Activated CD8-positive, alpha-beta T cell treated with anti-CD3 and anti-CD28 coated beads, Interleukin-2, amount 10 ng/mL, durations not matched to agents 7 days and 5 days (primary cell): ENCODE measurements around the gene SHMT1. TPM values are rescaled to one million over a fixed set of nuclear protein-coding genes. Genes with fewer than 3 reads are reported as not detected.
A peak's percentile ranks its signal among the peaks of the same experiment; 100 is the strongest.
"Not testable (repeated sequence)": the region's sequence is repeated elsewhere in the genome, so short reads cannot be mapped to it uniquely, and the experiment has no call there.

Source experiments
- ATAC-seq: fragments of 150-1000 bp; cut with Tn5 transposase; one replicate; pipeline ENCODE4 v1.10.0; 2021; ENCODE audit warnings: moderate library complexity
- CTCF ChIA-PET: fragments of 350-600 bp; sonication (Branson Sonifier 250); formaldehyde crosslinking; loops from one replicate; lab custom pipeline; 2021; ENCODE audit warnings: antibody characterized with exemption; lab: Charles Lee
- POLR2A ChIA-PET: fragments of 350-600 bp; sonication (Branson Sonifier 250); formaldehyde crosslinking; loops from one replicate; lab custom pipeline; 2021; ENCODE audit warnings: antibody characterized with exemption; lab: Charles Lee
- DNase-seq: peaks from one replicate; pipeline ENCODE4 v3.0.0-alpha.2; 2020
- H3K27ac Mint-ChIP-seq: one replicate; pipeline ENCODE4 v1.8.0; 2021; ENCODE audit warnings: mild to moderate bottlenecking, mixed read lengths
- H3K27me3 Mint-ChIP-seq: one replicate; pipeline ENCODE4 v1.8.0; 2021; ENCODE audit warnings: low read depth, mixed read lengths
- H3K36me3 Mint-ChIP-seq: one replicate; pipeline ENCODE4 v1.8.0; 2021; ENCODE audit warnings: low read depth, mixed read lengths
- H3K4me1 Mint-ChIP-seq: one replicate; pipeline ENCODE4 v1.8.0; 2021; ENCODE audit warnings: low read depth, mixed read lengths
- H3K4me3 Mint-ChIP-seq: one replicate; pipeline ENCODE4 v1.8.0; 2021; ENCODE audit warnings: mild to moderate bottlenecking, mixed read lengths
- H3K9me3 Mint-ChIP-seq: one replicate; pipeline ENCODE4 v1.8.0; 2022; ENCODE audit warnings: mixed read lengths; ENCODE audit not compliant: insufficient read depth
- total RNA-seq, 2 experiments: library from RNA; stranded (reverse); gene quantifications; one replicate each; pipeline ENCODE4 v1.2.3, GENCODE V29; 2021

SHMT1 gene
- total RNA-seq, 2 experiments from 2014 or later = 60.7 to 61.8 TPM

- Mint-ChIP-seq H3K27ac (peak overlapping the region; percentile 98), H3K4me1 (peaks cover 65% of the 10 kb centered on the region), H3K9me3 (no peaks in the 10 kb centered on the region), H3K4me3 (peak overlapping the region; percentile 84), H3K27me3 (no peaks in the 10 kb centered on the region), H3K36me3 (peaks cover 64% of the 10 kb centered on the region)
- DNase-seq (peak; percentile 29), ATAC-seq (peak; percentile 13)
- ChIA-PET CTCF (interaction anchor here (0.8 to 1.0 kb wide), 2 partner anchors 104 to 312 kb away, joined by 3 read pairs; no protein-coding TSS in a partner anchor), POLR2A (interaction anchor here (0.7 to 0.9 kb wide), 3 partner anchors 14 to 993 kb away, joined by 3 to 5 read pairs (median 3); no protein-coding TSS in a partner anchor)
Measured at GRCh38 chr17:18314059-18314730, 49.2 kb downstream of the SHMT1 start.

- POLR2A ChIA-PET = no interaction called here
- no peak for DNase-seq
- CTCF ChIA-PET = no interaction called here
- no peaks in the 10 kb centered on the region for H3K9me3 Mint-ChIP-seq
- no peak overlapping the region for H3K27ac Mint-ChIP-seq
- ATAC-seq = no peak
- H3K36me3 Mint-ChIP-seq = peaks cover 56% of the 10 kb centered on the region
- no peaks in the 10 kb centered on the region for H3K27me3 Mint-ChIP-seq
- H3K4me1 Mint-ChIP-seq = peaks cover 30% of the 10 kb centered on the region
- no peak overlapping the region for H3K4me3 Mint-ChIP-seq
Measured at GRCh38 chr17:18309202-18309601, 54.1 kb downstream of the SHMT1 start.

- H3K27ac Mint-ChIP-seq, DNase-seq, H3K4me3 Mint-ChIP-seq, CTCF ChIA-PET, H3K27me3 Mint-ChIP-seq, H3K4me1 Mint-ChIP-seq, H3K9me3 Mint-ChIP-seq, POLR2A ChIA-PET, ATAC-seq: not testable (repeated sequence)
- peaks cover 52% of the 10 kb centered on the region for H3K36me3 Mint-ChIP-seq
Measured at GRCh38 chr17:18303206-18303605, 60.1 kb downstream of the SHMT1 start.

- Mint-ChIP-seq H3K27me3 (no peaks in the 10 kb centered on the region), H3K36me3 (peaks cover 50% of the 10 kb centered on the region), H3K4me3 (no peak overlapping the region), H3K27ac (no peak overlapping the region), H3K9me3 (no peaks in the 10 kb centered on the region), H3K4me1 (no peaks in the 10 kb centered on the region)
- ChIA-PET POLR2A (interaction anchor here (1.0 kb wide), 1 partner anchor 11 kb away, joined by 3 read pairs; no protein-coding TSS in a partner anchor), CTCF (no interaction called here)
- no peak for DNase-seq
- no peak for ATAC-seq
Measured at GRCh38 chr17:18300725-18301480, 62.4 kb downstream of the SHMT1 start.

GRCh38 chr17:18298061-18298460, 65.3 kb downstream of the SHMT1 start:
- H3K27me3 Mint-ChIP-seq, ATAC-seq, H3K4me1 Mint-ChIP-seq, CTCF ChIA-PET, DNase-seq, POLR2A ChIA-PET, H3K27ac Mint-ChIP-seq, H3K9me3 Mint-ChIP-seq, H3K4me3 Mint-ChIP-seq: not testable (repeated sequence)
- H3K36me3 Mint-ChIP-seq = peaks cover 43% of the 10 kb centered on the region

- Mint-ChIP-seq H3K27ac (peak overlapping the region; percentile 30), H3K36me3 (peaks cover 55% of the 10 kb centered on the region), H3K4me1 (no peaks in the 10 kb centered on the region), H3K4me3 (no peak overlapping the region), H3K27me3 (no peaks in the 10 kb centered on the region), H3K9me3 (no peaks in the 10 kb centered on the region)
- ChIA-PET CTCF (no interaction called here), POLR2A (no interaction called here)
- ATAC-seq = no peak
- DNase-seq = no peak
Measured at GRCh38 chr17:18291718-18292540, 71.4 kb downstream of the SHMT1 start.

GRCh38 chr17:18285296-18285695, 78.1 kb downstream of the SHMT1 start:
- Mint-ChIP-seq H3K27ac (no peak overlapping the region), H3K36me3 (peaks cover 62% of the 10 kb centered on the region), H3K27me3 (no peaks in the 10 kb centered on the region), H3K9me3 (no peaks in the 10 kb centered on the region), H3K4me3 (no peak overlapping the region), H3K4me1 (no peaks in the 10 kb centered on the region)
- POLR2A ChIA-PET = no interaction called here
- DNase-seq (no peak), ATAC-seq (no peak)
- CTCF ChIA-PET = interaction anchor here (0.9 kb wide), 1 partner anchor 9 kb away, joined by 3 read pairs; no protein-coding TSS in a partner anchor

GRCh38 chr17:18281788-18282187, 81.6 kb downstream of the SHMT1 start:
- Mint-ChIP-seq H3K9me3 (no peaks in the 10 kb centered on the region), H3K27ac (no peak overlapping the region), H3K4me1 (no peaks in the 10 kb centered on the region), H3K4me3 (no peak overlapping the region), H3K27me3 (no peaks in the 10 kb centered on the region), H3K36me3 (peaks cover 54% of the 10 kb centered on the region)
- ChIA-PET POLR2A (no interaction called here), CTCF (no interaction called here)
- ATAC-seq (no peak), DNase-seq (no peak)

- Mint-ChIP-seq H3K27me3 (no peaks in the 10 kb centered on the region), H3K27ac (no peak overlapping the region), H3K9me3 (no peaks in the 10 kb centered on the region), H3K36me3 (peaks cover 58% of the 10 kb centered on the region), H3K4me1 (no peaks in the 10 kb centered on the region), H3K4me3 (no peak overlapping the region)
- ChIA-PET POLR2A (no interaction called here), CTCF (no interaction called here)
- no peak for DNase-seq
- no peak for ATAC-seq
Measured at GRCh38 chr17:18280766-18281371, 82.5 kb downstream of the SHMT1 start.

- ChIA-PET CTCF (no interaction called here), POLR2A (no interaction called here)
- H3K27ac Mint-ChIP-seq = no peak overlapping the region
- H3K36me3 Mint-ChIP-seq = peaks cover 55% of the 10 kb centered on the region
- DNase-seq (no peak), ATAC-seq (no peak)
- H3K4me3 Mint-ChIP-seq = no peak overlapping the region
- no peaks in the 10 kb centered on the region for H3K27me3 Mint-ChIP-seq
- no peaks in the 10 kb centered on the region for H3K4me1 Mint-ChIP-seq
- no peaks in the 10 kb centered on the region for H3K9me3 Mint-ChIP-seq
Measured at GRCh38 chr17:18280249-18280648, 83.1 kb downstream of the SHMT1 start.

- Mint-ChIP-seq H3K4me1 (no peaks in the 10 kb centered on the region), H3K27ac (no peak overlapping the region), H3K9me3 (no peaks in the 10 kb centered on the region), H3K4me3 (no peak overlapping the region), H3K27me3 (no peaks in the 10 kb centered on the region), H3K36me3 (peaks cover 48% of the 10 kb centered on the region)
- ChIA-PET CTCF (no interaction called here), POLR2A (no interaction called here)
- ATAC-seq = no peak
- no peak for DNase-seq
Measured at GRCh38 chr17:18278867-18279266, 84.5 kb downstream of the SHMT1 start.
